Subcutaneous adipose tissue (tissue), 4 donors: ENCODE data around the gene ERBB4. TPM values are rescaled to one million over a fixed set of nuclear protein-coding genes. Genes with fewer than 3 reads are reported as not detected.

Source experiments
- total RNA-seq, 4 donors: library from RNA; depleted of rRNA; stranded (reverse); fragments of >200 nt; gene quantifications; one replicate each; pipeline ENCODE4 v1.1.0, GENCODE V29; 2016
- TF ChIP-seq, protein P1 (sequence below): fragments of 450-650 bp; IDR thresholded peaks from one replicate; pipeline ENCODE4 v1.5.1; 2016; ENCODE audit warnings: low read depth, mild to moderate bottlenecking, control low read depth, antibody characterized with exemption, moderate library complexity

ERBB4 gene
- total RNA-seq, 4 donors from 2014 or later: 0.17 to 1.5 (median 0.71) TPM

DNA sequence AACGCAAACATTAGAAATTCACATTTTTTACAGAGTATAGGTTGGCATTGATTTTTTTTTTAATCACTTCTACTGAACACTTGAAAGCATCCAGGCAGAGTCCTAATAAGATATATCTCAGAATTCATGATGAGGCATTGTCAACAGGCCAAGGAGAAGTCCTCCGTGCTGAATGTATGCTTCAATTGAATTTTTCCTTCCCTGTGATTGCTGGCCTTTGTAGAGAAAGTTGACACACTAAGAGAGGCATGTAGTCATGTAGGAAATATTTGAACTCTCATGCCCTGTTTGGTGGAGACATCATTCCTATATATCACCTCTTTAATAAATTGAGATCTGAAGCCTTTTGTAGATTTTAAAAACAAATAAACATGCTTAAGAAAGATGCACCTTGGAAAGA lies 1137.3 kb downstream of the ERBB4 start:
- TF ChIP-seq, protein P1, sequence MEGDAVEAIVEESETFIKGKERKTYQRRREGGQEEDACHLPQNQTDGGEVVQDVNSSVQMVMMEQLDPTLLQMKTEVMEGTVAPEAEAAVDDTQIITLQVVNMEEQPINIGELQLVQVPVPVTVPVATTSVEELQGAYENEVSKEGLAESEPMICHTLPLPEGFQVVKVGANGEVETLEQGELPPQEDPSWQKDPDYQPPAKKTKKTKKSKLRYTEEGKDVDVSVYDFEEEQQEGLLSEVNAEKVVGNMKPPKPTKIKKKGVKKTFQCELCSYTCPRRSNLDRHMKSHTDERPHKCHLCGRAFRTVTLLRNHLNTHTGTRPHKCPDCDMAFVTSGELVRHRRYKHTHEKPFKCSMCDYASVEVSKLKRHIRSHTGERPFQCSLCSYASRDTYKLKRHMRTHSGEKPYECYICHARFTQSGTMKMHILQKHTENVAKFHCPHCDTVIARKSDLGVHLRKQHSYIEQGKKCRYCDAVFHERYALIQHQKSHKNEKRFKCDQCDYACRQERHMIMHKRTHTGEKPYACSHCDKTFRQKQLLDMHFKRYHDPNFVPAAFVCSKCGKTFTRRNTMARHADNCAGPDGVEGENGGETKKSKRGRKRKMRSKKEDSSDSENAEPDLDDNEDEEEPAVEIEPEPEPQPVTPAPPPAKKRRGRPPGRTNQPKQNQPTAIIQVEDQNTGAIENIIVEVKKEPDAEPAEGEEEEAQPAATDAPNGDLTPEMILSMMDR: no peak

DNA sequence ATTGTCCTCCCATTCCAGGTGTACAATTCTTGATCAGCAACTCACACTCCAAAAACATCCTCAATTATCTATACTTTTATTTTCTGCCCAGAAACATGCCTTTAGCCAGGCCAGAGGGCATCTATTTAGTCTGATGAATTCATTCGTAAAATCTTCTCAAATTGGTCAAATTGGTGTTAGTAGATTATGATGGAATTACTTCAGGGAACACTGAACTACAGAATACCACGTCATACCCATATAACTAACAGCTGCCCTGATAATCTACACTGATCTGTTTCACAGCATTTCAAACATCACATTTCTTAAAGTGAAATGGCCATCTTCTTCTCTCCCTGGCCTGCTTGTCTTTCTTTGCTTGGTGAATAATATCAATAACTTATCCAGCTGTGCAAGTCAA lies 1140.8 kb downstream of the ERBB4 start:
- TF ChIP-seq, protein P1: no peak

DNA sequence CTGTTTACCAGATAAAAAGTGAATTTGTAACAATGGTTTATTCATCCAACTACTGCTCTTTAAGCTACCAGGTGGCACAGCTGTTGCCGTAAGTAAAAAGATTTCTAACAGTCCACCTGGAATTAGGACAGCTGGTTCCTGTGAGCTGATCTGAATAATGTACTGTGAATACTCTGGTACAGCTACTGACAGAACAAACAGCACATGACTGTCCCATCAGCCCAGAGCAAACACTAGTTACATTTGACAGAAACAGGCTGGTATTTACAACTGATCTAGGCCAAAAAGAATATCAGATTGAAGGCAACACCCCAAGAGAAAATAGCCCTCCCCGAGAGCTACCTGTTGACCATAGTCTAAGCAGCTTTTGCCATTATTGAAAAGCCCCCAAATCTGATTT lies 1141.8 kb downstream of the ERBB4 start:
- TF ChIP-seq, protein P1: no peak

DNA sequence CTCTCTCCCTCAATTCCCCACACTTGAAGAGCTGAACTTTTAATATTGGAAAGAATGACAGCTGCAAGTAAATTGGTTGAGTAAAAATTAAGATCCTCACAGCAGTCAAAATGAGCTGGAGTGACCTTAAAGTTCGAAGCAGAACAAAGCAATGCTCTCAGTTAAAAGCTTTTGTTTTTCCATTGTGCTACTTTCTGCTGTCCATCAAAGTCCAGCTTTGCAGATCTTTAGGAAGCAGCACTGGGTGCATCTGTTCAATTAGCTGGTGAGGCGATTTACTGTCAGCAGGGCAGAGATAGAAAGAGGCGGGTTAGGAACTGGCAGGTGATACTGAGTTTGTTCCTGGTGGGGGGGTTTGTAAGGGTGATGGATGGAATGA lies 1147.4 kb downstream of the ERBB4 start:
- TF ChIP-seq, protein P1: no peak

DNA sequence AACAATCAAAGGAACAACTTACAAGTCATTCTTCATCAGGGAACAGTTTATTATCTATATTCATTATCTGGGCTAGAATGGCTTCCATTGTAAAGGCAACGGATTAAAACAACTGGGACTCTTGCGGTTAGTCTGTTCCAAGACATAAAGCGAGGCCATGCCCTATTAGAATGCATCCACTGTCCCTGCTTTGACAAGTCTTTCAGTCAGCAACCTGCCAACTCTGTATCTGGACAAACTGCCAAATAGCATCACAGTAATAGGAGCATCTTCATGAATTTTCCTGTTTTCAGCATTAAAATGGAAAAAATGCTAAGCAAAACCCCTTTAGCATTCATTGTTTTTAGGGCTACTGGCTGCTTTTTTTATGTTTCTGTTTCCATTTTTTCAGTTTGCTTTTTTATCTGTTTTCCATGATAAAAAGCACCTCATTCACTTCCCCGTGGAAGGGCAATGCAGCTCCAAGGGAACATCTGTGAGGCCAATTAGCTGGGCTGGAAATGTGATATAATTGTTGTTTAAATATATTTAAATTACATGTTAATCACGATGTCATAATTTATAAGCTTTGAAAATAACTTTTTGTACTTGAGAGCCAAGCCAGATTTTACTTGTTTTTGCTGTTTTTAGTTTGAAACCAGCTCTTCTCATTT lies 1147.9 kb downstream of the ERBB4 start:
- TF ChIP-seq, protein P1: no peak

DNA sequence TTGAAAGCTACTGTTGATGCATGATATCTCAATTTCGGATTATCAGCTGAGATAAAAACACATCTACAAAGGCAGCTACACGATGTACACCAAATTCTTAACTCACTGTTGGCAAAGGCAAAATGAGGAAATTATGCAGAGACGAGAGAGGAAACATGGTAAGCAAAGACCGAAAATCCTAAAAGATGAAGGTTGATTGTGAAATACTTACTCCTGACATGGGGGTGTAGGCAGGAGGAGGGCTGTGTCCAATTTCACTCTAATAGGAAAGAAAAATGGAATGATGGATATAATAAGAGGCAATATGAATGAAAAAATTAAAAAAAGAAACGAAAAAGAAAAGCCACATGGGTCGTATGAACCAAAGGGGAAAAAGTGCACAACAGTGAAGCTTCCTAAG lies 1150.9 kb downstream of the ERBB4 start:
- TF ChIP-seq, protein P1: no peak

DNA sequence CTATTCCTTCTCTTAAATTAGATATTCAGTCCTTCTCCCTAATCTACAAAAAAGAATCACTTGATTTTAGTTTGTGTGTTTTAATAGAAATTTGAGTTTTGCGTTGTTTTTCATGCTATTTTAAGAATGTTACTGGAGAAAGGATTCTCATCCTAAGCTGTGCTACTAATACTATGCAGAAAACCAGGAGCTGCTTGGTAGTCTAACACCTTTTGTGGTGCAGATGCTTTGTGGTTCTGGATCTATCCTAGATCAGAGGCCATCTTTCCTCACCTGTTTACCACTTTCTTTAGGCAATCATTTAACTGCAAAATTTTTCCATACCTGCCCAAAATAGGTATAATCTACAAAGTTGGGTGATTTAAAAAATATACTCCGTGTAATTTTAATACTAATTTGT lies 1158.6 kb downstream of the ERBB4 start:
- TF ChIP-seq, protein P1: no peak
